ENCODE data around the gene ZBTB7C. TPM values are rescaled to one million over a fixed set of nuclear protein-coding genes. Genes with fewer than 3 reads are reported as not detected.

ZBTB7C gene
- total and polyA plus RNA-seq, 2 of the 8 experiments (the other 6 are each of a cell fraction or from before 2014, with no cell fraction given): 0.15 to 0.45 TPM

DNA sequence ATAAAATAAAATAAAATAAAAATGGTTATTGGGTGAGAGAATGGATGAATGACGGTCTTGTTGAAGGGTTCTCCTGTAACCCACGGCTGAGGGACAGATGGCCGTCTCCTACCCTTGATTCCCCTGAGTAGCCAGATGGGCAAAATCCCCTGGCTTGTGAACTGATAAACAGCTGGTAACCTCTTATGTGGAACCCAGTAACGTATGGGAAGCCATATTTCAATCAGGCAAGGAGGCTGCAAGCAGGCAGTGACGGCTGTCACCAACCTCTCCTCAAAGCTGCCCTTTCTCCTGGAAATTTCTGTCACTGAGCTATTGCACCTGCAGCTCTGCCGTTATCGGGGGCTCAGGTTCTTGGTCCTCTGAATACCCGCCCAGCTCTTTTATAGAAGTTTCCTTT, 313.5 kb downstream of the ZBTB7C start:
- H3K18ac ChIP-seq (ENCODE audit: extremely low read depth, low read length): no peak overlapping the region
- 0 out of 7 replicates have a peak, but pooled peaks cover 0 to 2% (median 0%) of the 10 kb centered on the region in 4 experiments for H3K27me3 ChIP-seq (replicated peaks in 1 of 4; ENCODE audit: control insufficient read depth in 3 of 4, extremely low read depth in 1 of 4, insufficient read depth in 3 of 4, low read length in 3 of 4)
- no peak overlapping the region for H3K4ac ChIP-seq (replicated peaks; ENCODE audit: insufficient read length, low read depth, low read length)
- H4K5ac ChIP-seq (ENCODE audit: insufficient read length, low read depth, low read length): no peak overlapping the region
- no peak overlapping the region for H2AK5ac ChIP-seq (ENCODE audit: low read depth, low read length)
- H3K23me2 ChIP-seq (ENCODE audit: low read depth, low read length): no peaks in the 10 kb centered on the region
- H2BK15ac ChIP-seq (ENCODE audit: low read length): no peak overlapping the region
- no peak overlapping the region for H2BK20ac ChIP-seq (ENCODE audit: low read length)
- DNase-seq (ENCODE audit: low read depth in 1 of 2, low spot score in 2 of 2) (no peak), FAIRE-seq (no peak)
- H3K14ac ChIP-seq (ENCODE audit: insufficient read length): no peak overlapping the region
- no peak overlapping the region for H4K91ac ChIP-seq (replicated peaks; ENCODE audit: insufficient read length, low read length)
- no peak overlapping the region for H2BK5ac ChIP-seq (ENCODE audit: low read depth, low read length)
- TF ChIP-seq ZNF274 (IDR thresholded peaks at IDR 0.05; ENCODE audit: borderline replicate concordance, extremely low read depth, low read length) (no peak), CREB1 (IDR thresholded peaks at IDR 0.05) (no peak), PHF8 (conservative IDR thresholded peaks at IDR 0.05; ENCODE audit: low read depth, low read length) (no peak), JUND (IDR thresholded peaks at IDR 0.05; ENCODE audit: low read length) (no peak), BACH1 (IDR thresholded peaks at IDR 0.05; ENCODE audit: low read length) (no peak), BRCA1 (IDR thresholded peaks at IDR 0.05; ENCODE audit: low read depth, low read length) (no peak)
- TF ChIP-seq, protein P1, sequence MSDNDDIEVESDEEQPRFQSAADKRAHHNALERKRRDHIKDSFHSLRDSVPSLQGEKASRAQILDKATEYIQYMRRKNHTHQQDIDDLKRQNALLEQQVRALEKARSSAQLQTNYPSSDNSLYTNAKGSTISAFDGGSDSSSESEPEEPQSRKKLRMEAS (IDR thresholded peaks at IDR 0.05): no peak
- H3K27ac ChIP-seq (ENCODE audit: low read depth, low read length): no peak overlapping the region
- no peak overlapping the region for H2AFZ ChIP-seq (ENCODE audit: low read length)
- H3K4me3 ChIP-seq (ENCODE audit: extremely low read depth in 1 of 4, insufficient read depth in 2 of 4, low read depth in 3 of 4, low read length in 4 of 4): no peak overlapping the region
- no peak overlapping the region for H3K23ac ChIP-seq (ENCODE audit: insufficient read length)
- no peaks in the 10 kb centered on the region for H4K20me1 ChIP-seq (replicated peaks in 1 of 2; ENCODE audit: control insufficient read depth in 1 of 2, insufficient read depth in 2 of 2, low read length in 2 of 2)
- H3K4me1 ChIP-seq (replicated peaks in 1 of 4; ENCODE audit: control insufficient read depth in 3 of 4, insufficient read depth in 4 of 4, low read length in 3 of 4): peaks cover 0 to 8% (median 2%) of the 10 kb centered on the region in 4 experiments; a peak in 3 of 7 replicates
- 79% methylated on average over 8 of the region's 8 CpGs; no CpG with 5 or more reads in 1 of the 2 experiments for WGBS, 2 experiments (ENCODE audit: extremely low coverage in 1 of 2, insufficient coverage in 1 of 2, insufficient read length in 1 of 2, insufficient replicate concordance in 2 of 2, low coverage in 1 of 2, low lambda C conversion rate in 2 of 2, missing lambda C conversion rate in 1 of 2)
- no peak overlapping the region for H3K9ac ChIP-seq (replicated peaks in 1 of 4; ENCODE audit: extremely low read depth in 1 of 4, low read depth in 3 of 4, low read length in 3 of 4)
- no peak overlapping the region for H4K8ac ChIP-seq (ENCODE audit: extremely low read depth, insufficient read depth, low read length)
- H3K9me3 ChIP-seq (ENCODE audit: insufficient read depth in 2 of 2, low read depth in 1 of 2, low read length in 1 of 2): no peaks in the 10 kb centered on the region
- H2BK120ac ChIP-seq (replicated peaks; ENCODE audit: low read depth, low read length): no peak overlapping the region
- H3K79me2 ChIP-seq (ENCODE audit: control insufficient read depth in 1 of 2, insufficient read depth in 2 of 2, low read length in 2 of 2): no peaks in the 10 kb centered on the region
- no peaks in the 10 kb centered on the region for H3K79me1 ChIP-seq (ENCODE audit: low read depth, low read length)
- H3K36me3 ChIP-seq (ENCODE audit: control insufficient read depth in 2 of 4, insufficient read depth in 4 of 4, low read length in 3 of 4): no peaks in the 10 kb centered on the region
- no peak overlapping the region for H2BK12ac ChIP-seq (ENCODE audit: low read depth, low read length)
- H3K56ac ChIP-seq (replicated peaks; ENCODE audit: insufficient read length, low read depth, low read length): no peak overlapping the region
- no peak overlapping the region for H3K4me2 ChIP-seq (ENCODE audit: insufficient read depth in 1 of 2, low read depth in 2 of 2, low read length in 2 of 2)
- ChIA-PET CTCF (ENCODE audit: partially characterized antibody) (interaction anchor here (1.5 to 4.4 kb wide), 4 partner anchors 9 to 136 kb away, joined by 3 to 18 read pairs (median 4); no protein-coding TSS in a partner anchor), POLR2A (ENCODE audit: partially characterized antibody) (no interaction called here)
